OCI-M2 (cell line): ENCODE results near the gene ATG3.

Source experiments
- DNase-seq: peaks from one replicate; lab custom pipeline; 2025; ENCODE audit not compliant: unreplicated experiment; lab: John Stamatoyannopoulos, UW

ATG3 gene

GRCh38 chr3:112561734-112562529 lies at the start of gene ATG3, which contains the start of gene SLC35A5:
Gene ATG3, minus strand, starts transcription at chr3:112561962. Its CDS starts 434 bp downstream, at chr3:112561528.
Gene SLC35A5, plus strand, starts transcription at chr3:112562045. Its CDS starts 1,359 bp downstream, at chr3:112563404.
- DNase-seq, result peak; percentile 95

GRCh38 chr3:112610121-112610520 lies 48.4 kb upstream of the ATG3 start:
- DNase-seq, result no peak

GRCh38 chr3:112607863-112608262 lies 46.1 kb upstream of the ATG3 start:
- DNase-seq, result no peak

GRCh38 chr3:112606098-112606497 lies 44.3 kb upstream of the ATG3 start:
- DNase-seq, result no peak

- DNase-seq, result no peak
Measured at GRCh38 chr3:112605285-112605684, 43.5 kb upstream of the ATG3 start.

GRCh38 chr3:112604536-112604935 lies 42.8 kb upstream of the ATG3 start:
- no peak for DNase-seq

GRCh38 chr3:112602217-112602838 lies 40.6 kb upstream of the ATG3 start:
- no peak for DNase-seq

- no peak for DNase-seq
Measured at GRCh38 chr3:112598731-112599130, 37.0 kb upstream of the ATG3 start.

GRCh38 chr3:112597945-112598344 lies 36.2 kb upstream of the ATG3 start:
- no peak for DNase-seq

- no peak for DNase-seq
Measured at GRCh38 chr3:112594856-112595255, 33.1 kb upstream of the ATG3 start.

- DNase-seq, result no peak
Measured at GRCh38 chr3:112593258-112593657, 31.5 kb upstream of the ATG3 start.

GRCh38 chr3:112587336-112587735 lies 25.6 kb upstream of the ATG3 start:
- no peak for DNase-seq

GRCh38 chr3:112585782-112586181 lies 24.0 kb upstream of the ATG3 start:
- no peak for DNase-seq

- no peak for DNase-seq
Measured at GRCh38 chr3:112583105-112583504, 21.3 kb upstream of the ATG3 start.

GRCh38 chr3:112582244-112582874 lies 20.6 kb upstream of the ATG3 start:
- DNase-seq, result no peak

GRCh38 chr3:112579697-112580096 lies 17.9 kb upstream of the ATG3 start:
- DNase-seq, result no peak

GRCh38 chr3:112579232-112579631 lies 17.5 kb upstream of the ATG3 start:
- DNase-seq, result no peak

GRCh38 chr3:112572701-112573100 lies 10.9 kb upstream of the ATG3 start:
- DNase-seq, result no peak

GRCh38 chr3:112569265-112569664 lies 7.5 kb upstream of the ATG3 start:
- no peak for DNase-seq

- no peak for DNase-seq
Measured at GRCh38 chr3:112568642-112569041, 6.9 kb upstream of the ATG3 start.

- DNase-seq, result no peak
Measured at GRCh38 chr3:112564940-112565305, 3.2 kb upstream of the ATG3 start.
